GM12892 (cell line): ENCODE measurements around the gene DXO.

ENCODE experiments used
- POLR2A ChIP-seq: IDR thresholded peaks from 2 replicates; pipeline ENCODE4 v1.6.1; 2011; ENCODE audit warnings: low read depth, low read length, control low read depth
- POLR2AphosphoS5 ChIP-seq: IDR thresholded peaks from 2 replicates; pipeline ENCODE4 v1.6.1; 2011; ENCODE audit warnings: low read depth, low read length, control low read depth
- TAF1 ChIP-seq: IDR thresholded peaks from 2 replicates; pipeline ENCODE4 v1.6.1; 2011; ENCODE audit warnings: low read depth, mild to moderate bottlenecking, control low read depth, low read length, borderline replicate concordance

GRCh38 chr6:31972709-31973350 lies 892 bp upstream of the DXO start:
- TF ChIP-seq POLR2A (no peak), POLR2AphosphoS5 (no peak), TAF1 (no peak)
